DND-41 (cell line): ENCODE data around the gene KIFC3.

Experiments
- ATAC-seq: fragments of 200-7000 bp; cut with Tn5 transposase; 3 replicates; pipeline ENCODE4 v1.9.1; 2021; ENCODE audit warnings: low read depth; ENCODE audit not compliant: insufficient read depth
- DNase-seq: peaks from one replicate; pipeline ENCODE4 v3.0.0-alpha.2; 2020
- H2AFZ ChIP-seq: 2 replicates; pipeline ENCODE4 v1.6.0; 2012; ENCODE audit warnings: low read depth, low read length
- H3K27ac ChIP-seq: 2 replicates; pipeline ENCODE4 v1.5.1; 2012; ENCODE audit warnings: low read length, inconsistent platforms
- H3K27me3 ChIP-seq: fragments of 200-600 bp; sonication (generic); 2 replicates; pipeline ENCODE4 v1.6.0; 2012; ENCODE audit warnings: low read length, mild to moderate bottlenecking, inconsistent platforms; ENCODE audit not compliant: insufficient read depth, poor library complexity
- H3K36me3 ChIP-seq: 2 replicates; pipeline ENCODE4 v1.5.1; 2012; ENCODE audit warnings: low read length, inconsistent platforms; ENCODE audit not compliant: insufficient read depth
- H3K4me1 ChIP-seq: 2 replicates; pipeline ENCODE4 v1.5.1; 2012; ENCODE audit warnings: mild to moderate bottlenecking, low read length; ENCODE audit not compliant: insufficient read depth
- H3K4me2 ChIP-seq: 2 replicates; pipeline ENCODE4 v1.6.0; 2012; ENCODE audit warnings: mild to moderate bottlenecking, moderate library complexity, low read length, inconsistent platforms; ENCODE audit not compliant: insufficient read depth
- H3K4me3 ChIP-seq, 2 experiments: fragments of 200-600 bp in 1 of 2; shearing (Covaris generic) in 1 of 2; 2 replicates each; pipeline ENCODE4 v1.5.1; 2012 to 2016; ENCODE audit warnings: inconsistent platforms in 2 of 2, low read length in 2 of 2, mild to moderate bottlenecking in 2 of 2, low read depth in 1 of 2, moderate library complexity in 1 of 2
- H3K79me2 ChIP-seq: 2 replicates; pipeline ENCODE4 v1.6.0; 2012; ENCODE audit warnings: low read length, inconsistent platforms; ENCODE audit not compliant: insufficient read depth
- H3K9ac ChIP-seq: 2 replicates; pipeline ENCODE4 v1.6.0; 2012; ENCODE audit warnings: low read depth, mild to moderate bottlenecking, inconsistent platforms, low read length, moderate library complexity
- H3K9me3 ChIP-seq: 2 replicates; pipeline ENCODE4 v1.5.1; 2012; ENCODE audit warnings: low read length, moderate library complexity, mild to moderate bottlenecking, inconsistent platforms; ENCODE audit not compliant: insufficient read depth, severe bottlenecking
- H4K20me1 ChIP-seq: 2 replicates; pipeline ENCODE4 v1.6.0; 2012; ENCODE audit warnings: low read length; ENCODE audit not compliant: insufficient read depth
- CTCF ChIP-seq: IDR thresholded peaks from 2 replicates; pipeline ENCODE4 v1.5.1; 2012; ENCODE audit warnings: borderline replicate concordance, low read length, moderate library complexity, mild to moderate bottlenecking; ENCODE audit not compliant: poor library complexity, severe bottlenecking; ENCODE audit errors: extremely low read depth
- EZH2 ChIP-seq: IDR thresholded peaks from 3 replicates; pipeline ENCODE4 v1.6.1; 2012; ENCODE audit warnings: borderline replicate concordance, low read depth, mild to moderate bottlenecking, moderate library complexity, low read length, inconsistent platforms; ENCODE audit not compliant: severe bottlenecking

KIFC3 gene

GRCh38 chr16:57749101-57749692, 53.1 kb downstream of the KIFC3 start:
- H3K36me3 ChIP-seq = peaks cover 67% of the 10 kb centered on the region

GRCh38 chr16:57748596-57748995, 53.7 kb downstream of the KIFC3 start:
- Histone ChIP-seq H3K4me1 (no peaks in the 10 kb centered on the region), H3K9me3 (no peaks in the 10 kb centered on the region), H3K79me2 (no peaks in the 10 kb centered on the region), H3K36me3 (peaks cover 67% of the 10 kb centered on the region), H3K27ac (no peak overlapping the region), H3K9ac (no peak overlapping the region), H2AFZ (no peak overlapping the region), H3K4me3 (no peak overlapping the region), H3K27me3 (no peaks in the 10 kb centered on the region), H4K20me1 (no peaks in the 10 kb centered on the region; the same call in 1 of the 2 replicates), H3K4me2 (no peak overlapping the region)
- ATAC-seq (no peak), DNase-seq (no peak)
- TF ChIP-seq EZH2 (no peak), CTCF (no peak)

More at GRCh38 chr16:57749101-57749692, 53.1 kb downstream of the KIFC3 start:
- no peak overlapping the region for H3K9ac ChIP-seq
- H2AFZ ChIP-seq = no peak overlapping the region
- no peak overlapping the region for H3K4me2 ChIP-seq
- DNase-seq (no peak), ATAC-seq (no peak)
- no peak overlapping the region for H3K4me3 ChIP-seq
- H3K4me1 ChIP-seq = no peaks in the 10 kb centered on the region
- H4K20me1 ChIP-seq = no peaks in the 10 kb centered on the region; the same call in 1 of the 2 replicates
- H3K27me3 ChIP-seq = no peaks in the 10 kb centered on the region
- no peak overlapping the region for H3K27ac ChIP-seq
- H3K9me3 ChIP-seq = no peaks in the 10 kb centered on the region
- no peaks in the 10 kb centered on the region for H3K79me2 ChIP-seq
- TF ChIP-seq CTCF (no peak), EZH2 (no peak)

- H4K20me1 ChIP-seq = no peaks in the 10 kb centered on the region; the same call in 1 of the 2 replicates
- H3K9ac ChIP-seq = no peak overlapping the region
- H3K27me3 ChIP-seq = no peaks in the 10 kb centered on the region
- no peak overlapping the region for H3K4me3 ChIP-seq
- DNase-seq (no peak), ATAC-seq (no peak)
- no peaks in the 10 kb centered on the region for H3K9me3 ChIP-seq
- no peaks in the 10 kb centered on the region for H3K79me2 ChIP-seq
- TF ChIP-seq CTCF = no peak
- no peak for TF ChIP-seq EZH2
- H3K4me1 ChIP-seq = no peaks in the 10 kb centered on the region
- H2AFZ ChIP-seq = no peak overlapping the region
- H3K4me2 ChIP-seq = no peak overlapping the region
- H3K36me3 ChIP-seq = peaks cover 67% of the 10 kb centered on the region
- no peak overlapping the region for H3K27ac ChIP-seq
Observed at GRCh38 chr16:57747996-57748395, 54.3 kb downstream of the KIFC3 start.
